ENCODE data around the gene TMEM253.

Gene TMEM253

DNA sequence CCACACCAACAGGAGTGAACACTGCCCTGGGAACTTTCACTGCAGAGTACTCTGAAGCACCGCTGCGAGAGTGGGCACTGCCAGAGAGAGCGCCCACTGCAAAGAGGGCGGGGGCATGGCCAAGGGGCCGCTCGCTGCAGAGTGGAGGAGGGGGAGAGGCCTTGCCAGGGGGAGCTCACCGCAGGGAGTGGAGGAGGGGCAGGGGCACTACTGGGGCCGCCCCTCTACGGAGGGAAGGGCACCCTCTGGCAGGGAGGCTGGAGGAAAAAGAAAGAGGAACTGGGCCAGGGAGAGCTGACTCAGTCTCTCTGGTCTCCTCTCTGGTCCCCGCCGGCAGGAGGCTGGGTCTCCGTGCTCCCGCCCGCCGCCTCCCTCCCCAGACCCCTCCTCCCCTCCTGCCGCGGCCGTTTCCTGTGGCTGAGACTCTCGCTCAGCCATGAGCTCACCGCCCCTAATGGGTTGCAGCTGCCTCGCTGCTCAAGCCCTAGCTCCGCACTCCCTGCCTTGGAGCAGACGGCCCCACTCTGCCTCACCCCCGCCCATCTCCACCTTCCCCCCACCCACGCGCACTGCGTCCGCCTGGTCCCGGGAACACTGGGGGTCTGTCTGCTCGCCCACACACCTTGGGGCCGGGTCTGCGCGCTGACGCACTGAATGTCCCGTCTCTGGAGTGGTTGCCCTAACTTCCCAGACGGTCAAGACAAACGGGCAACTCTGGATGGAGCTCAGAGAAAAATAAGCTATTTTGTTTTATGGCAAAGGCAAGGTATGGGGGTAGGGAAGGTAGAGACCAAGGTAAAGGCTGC, 29.4 kb upstream of the TMEM253 start:
- peak; percentile 75 for ATAC-seq

DNA sequence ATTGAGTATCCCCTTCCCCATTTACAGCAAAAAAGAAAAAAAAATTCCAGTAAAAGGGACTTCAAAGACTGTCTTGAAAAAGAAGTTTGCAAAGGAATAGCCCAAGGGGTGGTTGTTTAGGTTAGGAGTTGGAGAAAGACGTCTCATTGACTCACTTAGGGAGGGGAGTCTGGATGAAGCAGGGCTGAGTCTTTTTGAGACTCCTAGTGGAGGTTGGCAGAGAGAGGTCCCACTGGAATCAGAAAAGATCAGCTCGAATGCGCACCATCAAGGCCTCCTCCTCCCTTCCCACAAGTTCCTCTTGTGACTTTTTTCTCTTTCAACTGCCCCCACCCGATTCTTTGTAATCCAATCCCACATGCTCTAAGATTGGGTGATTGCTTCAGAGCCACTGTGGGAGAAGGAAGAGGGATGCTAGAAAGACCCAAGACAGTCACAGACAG, 28.8 kb upstream of the TMEM253 start:
- ATAC-seq (no peak), DNase-seq (no peak)

More for the DNA sequence above, 29.4 kb upstream of the TMEM253 start:
- DNase-seq, result peak; percentile 78

DNA sequence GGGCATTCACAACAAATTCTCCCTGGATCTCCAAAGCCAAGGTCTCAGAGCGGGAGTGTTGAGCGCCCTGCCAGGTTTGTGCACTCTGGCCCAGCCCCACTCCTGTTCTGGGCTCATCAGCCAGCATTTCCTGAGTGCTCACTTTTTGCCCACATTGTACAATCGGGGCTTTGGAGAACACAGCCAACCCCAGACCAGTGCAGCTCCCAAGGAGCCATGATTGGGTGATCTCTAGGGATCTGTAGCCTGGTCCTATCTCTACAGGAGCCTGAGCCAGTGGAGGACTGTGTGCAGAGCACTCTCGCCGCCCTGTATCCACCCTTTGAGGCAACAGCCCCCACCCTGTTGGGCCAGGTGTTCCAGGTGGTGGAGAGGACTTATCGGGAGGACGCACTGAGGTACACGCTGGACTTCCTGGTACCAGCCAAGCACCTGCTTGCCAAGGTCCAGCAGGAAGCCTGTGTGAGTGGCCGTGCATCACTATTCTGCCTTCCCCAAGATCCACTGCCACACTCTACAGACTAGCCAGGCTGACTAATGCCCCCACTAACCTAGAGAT, 28.0 kb upstream of the TMEM253 start:
- ATAC-seq (no peak), DNase-seq (no peak)

DNA sequence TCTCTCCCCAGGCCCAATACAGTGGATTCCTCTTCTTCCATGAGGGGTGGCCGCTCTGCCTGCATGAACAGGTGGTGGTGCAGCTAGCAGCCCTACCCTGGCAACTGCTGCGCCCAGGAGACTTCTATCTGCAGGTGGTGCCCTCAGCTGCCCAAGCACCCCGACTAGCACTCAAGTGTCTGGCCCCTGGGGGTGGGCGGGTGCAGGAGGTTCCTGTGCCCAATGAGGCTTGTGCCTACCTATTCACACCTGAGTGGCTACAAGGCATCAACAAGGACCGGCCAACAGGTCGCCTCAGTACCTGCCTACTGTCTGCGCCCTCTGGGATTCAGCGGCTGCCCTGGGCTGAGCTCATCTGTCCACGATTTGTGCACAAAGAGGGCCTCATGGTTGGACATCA, 26.9 kb upstream of the TMEM253 start:
- ATAC-seq (no peak), DNase-seq (no peak)

DNA sequence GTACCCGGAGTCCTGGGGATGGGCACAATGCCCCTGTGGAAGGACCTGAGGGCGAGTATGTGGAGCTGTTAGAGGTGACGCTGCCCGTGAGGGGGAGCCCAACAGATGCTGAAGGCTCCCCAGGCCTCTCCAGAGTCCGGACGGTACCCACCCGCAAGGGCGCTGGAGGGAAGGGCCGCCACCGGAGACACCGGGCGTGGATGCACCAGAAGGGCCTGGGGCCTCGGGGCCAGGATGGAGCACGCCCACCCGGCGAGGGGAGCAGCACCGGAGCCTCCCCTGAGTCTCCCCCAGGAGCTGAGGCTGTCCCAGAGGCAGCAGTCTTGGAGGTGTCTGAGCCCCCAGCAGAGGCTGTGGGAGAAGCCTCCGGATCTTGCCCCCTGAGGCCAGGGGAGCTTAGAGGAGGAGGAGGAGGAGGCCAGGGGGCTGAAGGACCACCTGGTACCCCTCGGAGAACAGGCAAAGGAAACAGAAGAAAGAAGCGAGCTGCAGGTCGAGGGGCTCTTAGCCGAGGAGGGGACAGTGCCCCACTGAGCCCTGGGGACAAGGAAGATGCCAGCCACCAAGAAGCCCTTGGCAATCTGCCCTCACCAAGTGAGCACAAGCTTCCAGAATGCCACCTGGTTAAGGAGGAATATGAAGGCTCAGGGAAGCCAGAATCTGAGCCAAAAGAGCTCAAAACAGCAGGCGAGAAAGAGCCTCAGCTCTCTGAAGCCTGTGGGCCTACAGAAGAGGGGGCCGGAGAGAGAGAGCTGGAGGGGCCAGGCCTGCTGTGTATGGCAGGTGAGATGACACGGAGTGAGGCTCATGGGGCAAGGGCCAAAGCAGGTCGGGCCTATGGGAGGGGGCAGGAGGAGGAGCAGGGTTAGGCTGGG, 26.2 kb upstream of the TMEM253 start:
- DNase-seq (no peak), ATAC-seq (no peak)

DNA sequence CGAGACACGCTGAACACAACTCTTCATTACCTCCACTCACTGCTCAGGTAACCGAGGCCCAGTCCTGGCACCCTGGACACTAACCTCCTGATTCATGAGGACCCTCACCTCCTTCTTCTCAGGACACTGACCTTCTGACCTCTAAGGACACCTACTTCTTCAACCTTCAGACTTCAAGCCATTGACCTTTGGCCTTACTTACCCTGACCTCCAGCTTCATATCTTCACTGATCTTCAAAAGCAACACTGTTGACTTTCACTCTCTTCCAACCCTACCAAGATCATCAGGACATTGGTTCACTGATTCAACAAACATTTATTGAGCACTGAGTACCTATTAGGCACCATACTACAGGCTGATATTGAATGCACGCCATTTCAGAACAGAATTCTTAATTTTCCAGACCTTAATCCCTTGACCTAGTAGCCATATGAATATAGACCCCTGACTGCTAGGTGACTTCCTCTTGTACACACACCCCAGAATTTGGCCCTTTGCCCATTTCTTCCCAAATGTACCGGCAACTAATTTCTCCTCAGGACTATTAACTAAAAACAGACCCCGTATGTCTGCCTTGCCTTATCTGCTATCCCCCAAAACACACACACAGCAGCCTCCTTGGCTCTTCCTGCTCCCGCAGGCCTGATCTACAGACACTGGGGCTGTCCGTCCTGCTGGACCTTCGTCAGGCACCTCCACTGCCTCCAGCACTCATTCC, 25.0 kb upstream of the TMEM253 start:
- DNase-seq, result no peak
- no peak for ATAC-seq

DNA sequence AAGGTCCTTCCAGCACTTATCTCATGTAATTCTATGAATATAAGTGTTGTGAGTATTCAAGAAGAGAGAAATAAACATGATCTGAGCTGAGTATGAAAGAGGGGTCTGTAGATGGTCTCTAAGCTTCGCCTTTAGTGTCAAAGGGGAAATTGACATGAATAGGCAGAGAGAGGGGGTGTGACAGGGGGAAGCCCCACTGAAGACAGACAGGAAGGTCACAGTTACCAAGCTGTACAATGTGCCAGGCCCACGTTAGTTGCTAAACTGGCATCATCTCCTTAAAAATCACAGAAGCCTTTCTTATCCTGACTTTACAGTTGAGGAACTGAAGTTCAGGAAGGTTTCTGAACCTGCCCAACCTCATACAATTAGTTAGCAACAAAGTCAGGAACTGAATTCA, 23.2 kb upstream of the TMEM253 start:
- DNase-seq, result no peak
- no peak for ATAC-seq

DNA sequence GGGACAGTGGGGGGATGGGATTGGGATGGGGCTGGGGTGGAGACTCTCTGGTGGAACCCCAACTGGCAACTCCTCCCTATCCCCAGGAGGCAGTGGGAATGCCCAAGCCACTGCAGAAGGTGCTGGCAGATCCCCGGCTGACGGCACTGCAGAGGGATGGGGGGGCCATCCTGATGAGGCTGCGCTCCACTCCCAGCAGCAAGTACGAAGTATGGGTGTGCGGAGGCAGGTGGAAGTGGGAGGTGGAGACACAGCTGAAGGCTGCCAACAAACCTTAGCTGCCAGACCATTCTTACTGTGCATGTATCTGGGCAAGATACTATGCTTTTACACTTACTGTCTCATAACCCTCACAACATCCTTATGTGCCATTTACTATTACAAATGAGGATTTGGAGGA, 22.6 kb upstream of the TMEM253 start:
- no peak for ATAC-seq
- DNase-seq, result no peak

DNA sequence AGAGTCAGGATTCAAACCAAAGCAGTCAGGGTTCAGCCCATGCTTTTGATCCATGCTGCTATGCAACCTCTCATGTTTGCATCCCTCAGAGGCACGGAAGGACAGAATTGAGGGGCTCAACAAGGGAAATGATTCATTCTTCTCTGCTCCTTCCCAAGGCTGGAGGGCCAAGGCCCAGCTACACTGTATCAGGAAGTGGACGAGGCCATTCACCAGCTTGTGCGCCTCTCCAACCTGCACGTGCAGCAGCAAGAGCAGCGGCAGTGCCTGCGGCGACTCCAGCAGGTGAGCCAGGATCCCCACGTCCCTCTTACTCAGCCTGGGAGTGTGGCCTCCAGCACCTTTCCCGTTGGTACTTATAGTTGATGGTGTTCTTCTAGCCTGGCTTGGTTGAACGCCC, 22.1 kb upstream of the TMEM253 start:
- DNase-seq (no peak), ATAC-seq (no peak)

DNA sequence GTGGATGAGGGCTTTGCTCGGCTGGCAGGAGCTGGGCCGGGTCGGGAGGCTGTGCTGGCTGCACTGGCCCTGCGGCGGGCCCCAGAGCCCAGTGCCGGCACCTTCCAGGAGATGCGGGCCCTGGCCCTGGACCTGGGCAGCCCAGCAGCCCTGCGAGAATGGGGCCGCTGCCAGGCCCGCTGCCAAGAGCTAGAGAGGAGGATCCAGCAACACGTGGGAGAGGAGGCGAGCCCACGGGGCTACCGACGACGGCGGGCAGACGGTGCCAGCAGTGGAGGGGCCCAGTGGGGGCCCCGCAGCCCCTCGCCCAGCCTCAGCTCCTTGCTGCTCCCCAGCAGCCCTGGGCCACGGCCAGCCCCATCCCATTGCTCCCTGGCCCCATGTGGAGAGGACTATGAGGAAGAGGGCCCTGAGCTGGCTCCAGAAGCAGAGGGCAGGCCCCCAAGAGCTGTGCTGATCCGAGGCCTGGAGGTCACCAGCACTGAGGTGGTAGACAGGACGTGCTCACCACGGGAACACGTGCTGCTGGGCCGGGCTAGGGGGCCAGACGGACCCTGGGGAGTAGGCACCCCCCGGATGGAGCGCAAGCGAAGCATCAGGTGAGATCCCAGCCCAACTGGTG, 19.2 kb upstream of the TMEM253 start:
- ATAC-seq, result no peak
- no peak for DNase-seq

DNA sequence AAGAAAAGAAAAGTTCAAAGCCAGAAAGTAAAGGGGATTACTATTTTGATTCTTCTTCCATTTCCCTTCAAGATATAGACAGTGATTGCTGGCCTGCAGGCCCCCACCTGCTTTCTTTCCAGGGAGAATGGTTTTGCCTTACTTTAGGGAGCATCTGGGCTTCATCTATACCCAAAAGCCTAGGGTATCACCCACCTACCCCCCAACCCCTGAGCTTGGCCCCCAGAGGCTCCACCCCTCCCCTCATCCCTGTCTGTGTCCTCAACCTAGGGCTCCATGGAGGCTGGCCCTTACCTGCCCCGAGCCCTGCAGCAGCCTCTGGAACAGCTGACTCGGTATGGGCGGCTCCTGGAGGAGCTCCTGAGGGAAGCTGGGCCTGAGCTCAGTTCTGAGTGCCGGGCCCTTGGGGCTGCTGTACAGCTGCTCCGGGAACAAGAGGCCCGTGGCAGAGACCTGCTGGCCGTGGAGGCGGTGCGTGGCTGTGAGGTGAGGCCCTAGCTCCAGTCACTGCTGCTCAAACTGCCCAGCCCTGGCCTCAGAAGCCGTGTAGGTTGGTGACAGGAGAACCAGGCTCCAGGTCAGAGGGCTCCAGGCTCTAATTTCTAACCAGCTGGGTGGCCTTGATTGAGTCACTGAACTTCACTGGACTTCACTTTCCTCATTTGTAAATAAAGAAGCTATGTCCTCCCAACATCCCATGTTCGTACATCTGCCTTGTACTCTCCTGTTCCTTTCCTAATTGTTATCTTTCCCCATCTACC, 17.1 kb upstream of the TMEM253 start:
- DNase-seq (no peak), ATAC-seq (no peak)

DNA sequence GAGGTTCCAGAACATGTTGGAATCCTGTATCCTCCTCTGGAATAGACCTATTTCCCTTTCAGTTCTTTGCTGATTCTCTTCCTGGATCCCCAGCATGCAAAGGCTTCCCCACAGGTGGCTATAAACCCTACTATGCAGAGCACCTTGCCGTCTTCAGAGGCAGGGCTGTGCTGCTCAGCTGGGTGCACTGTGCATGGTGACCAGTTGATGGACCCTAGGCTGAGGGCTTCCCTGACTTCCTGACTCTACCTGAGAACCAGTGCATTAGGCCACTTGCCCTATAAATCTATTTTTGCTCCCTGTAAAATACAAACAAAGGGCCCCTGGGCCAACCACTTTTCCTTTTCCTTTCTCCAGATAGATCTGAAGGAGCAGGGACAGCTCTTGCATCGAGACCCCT, 16.5 kb upstream of the TMEM253 start:
- ATAC-seq (no peak), DNase-seq (no peak)

DNA sequence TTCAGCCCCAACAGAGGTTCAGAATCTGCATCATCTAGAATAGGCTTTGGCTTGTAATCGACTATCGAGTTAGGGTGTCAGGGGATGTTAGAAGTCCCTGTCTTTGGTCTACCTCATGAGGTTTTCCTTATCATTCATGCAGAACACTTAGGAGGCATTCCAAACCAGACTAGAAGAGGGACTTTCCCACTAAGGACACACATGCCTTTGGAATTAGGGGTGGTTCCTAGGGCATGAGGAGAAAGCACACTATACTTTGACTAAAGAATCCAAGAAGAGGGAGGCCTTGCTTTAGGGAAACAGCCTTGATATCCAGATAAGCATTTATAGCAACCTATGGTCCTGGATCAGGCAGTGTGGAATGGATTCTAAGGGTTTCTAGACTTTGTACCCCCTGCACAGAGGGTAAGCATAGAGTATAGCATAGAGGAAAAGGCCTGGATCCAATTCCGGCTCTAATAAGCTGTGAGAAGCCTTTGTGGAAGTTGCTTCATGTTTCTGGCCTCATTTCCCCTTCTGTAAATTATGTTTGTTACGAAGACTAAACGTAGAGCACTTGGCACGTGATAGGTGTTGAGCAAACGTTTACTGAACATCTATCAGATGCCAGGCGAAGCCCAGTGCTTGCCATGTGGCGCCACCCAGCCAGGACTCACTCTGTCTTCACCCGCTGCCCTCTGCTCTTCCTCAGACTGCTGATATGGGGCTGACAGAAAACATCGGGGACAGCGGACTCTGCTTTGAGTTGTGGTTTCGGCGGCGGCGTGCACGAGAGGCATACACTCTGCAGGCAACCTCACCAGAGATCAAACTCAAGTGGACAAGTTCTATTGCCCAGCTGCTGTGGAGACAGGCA, 15.6 kb upstream of the TMEM253 start:
- DNase-seq, result no peak
- ATAC-seq, result no peak

DNA sequence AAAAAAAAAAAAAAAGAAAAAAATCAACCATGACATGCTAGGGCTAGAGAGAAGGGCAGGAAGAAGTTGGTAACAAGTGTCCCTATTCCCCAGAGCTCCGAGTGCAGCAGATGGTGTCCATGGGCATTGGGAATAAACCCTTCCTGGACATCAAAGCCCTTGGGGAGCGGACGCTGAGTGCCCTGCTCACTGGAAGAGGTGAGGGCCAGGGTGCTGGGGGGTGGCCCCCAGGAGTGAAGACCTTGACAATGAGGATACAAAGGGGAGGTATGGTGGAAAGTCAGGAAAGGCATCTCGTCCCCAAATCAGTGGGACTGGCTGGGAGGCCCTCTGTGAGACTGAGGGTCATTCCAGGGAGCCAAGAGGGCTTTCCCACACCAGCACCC, 14.0 kb upstream of the TMEM253 start:
- no peak for DNase-seq
- ATAC-seq, result no peak

DNA sequence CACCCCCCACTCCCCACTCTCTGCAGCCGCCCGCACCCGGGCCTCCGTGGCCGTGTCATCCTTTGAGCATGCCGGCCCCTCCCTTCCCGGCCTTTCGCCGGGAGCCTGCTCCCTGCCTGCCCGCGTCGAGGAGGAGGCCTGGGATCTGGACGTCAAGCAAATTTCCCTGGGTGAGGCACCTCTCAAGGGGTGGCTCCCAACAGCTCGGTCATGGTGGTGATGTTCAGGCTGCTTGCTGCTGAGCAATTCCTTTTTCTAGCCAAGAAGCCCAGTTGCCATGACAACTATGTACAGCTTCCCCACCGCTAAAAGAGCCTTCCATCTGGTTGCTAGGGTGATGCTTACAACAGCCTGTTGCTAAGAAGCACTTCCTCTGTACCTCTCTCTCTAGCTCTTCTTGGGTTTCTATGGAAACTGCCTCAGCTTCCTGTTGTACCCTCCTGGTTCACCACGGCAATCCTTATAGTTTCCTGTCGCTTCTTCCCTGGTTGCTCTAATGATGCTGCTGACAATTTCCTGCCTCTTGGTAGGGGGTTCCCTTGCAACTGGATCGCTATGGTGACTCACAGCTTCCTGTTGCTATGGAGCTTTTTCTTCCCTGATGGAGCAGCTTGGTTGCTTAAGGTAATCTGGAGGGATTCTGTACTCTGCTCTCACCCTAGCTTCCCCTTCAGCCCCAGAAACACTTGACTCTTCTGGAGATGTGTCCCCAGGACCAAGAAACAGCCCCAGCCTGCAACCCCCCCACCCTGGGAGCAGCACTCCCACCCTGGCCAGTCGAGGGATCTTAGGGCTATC, 13.4 kb upstream of the TMEM253 start:
- peak; percentile 69 for ATAC-seq
- peak; percentile 41 for DNase-seq

DNA sequence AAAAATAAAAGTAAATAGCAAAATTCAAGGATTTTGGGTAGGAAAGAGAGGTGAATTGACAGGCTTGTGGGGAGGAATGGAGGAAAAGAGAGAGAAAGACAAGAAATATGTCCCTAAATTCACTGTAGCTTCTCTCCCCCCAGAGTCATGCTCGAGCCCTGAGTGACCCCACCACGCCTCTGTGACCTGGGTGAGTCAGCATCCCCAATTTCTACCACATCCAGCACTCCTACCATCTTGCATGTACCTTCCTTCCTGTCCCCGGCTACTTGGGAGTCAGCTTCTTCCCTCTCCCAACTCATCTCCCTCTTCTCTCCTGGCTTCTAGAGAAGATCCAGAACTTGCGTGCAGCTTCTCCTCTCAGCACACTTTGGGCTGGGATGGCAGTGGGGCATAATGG, 12.2 kb upstream of the TMEM253 start:
- ATAC-seq (no peak), DNase-seq (no peak)

DNA sequence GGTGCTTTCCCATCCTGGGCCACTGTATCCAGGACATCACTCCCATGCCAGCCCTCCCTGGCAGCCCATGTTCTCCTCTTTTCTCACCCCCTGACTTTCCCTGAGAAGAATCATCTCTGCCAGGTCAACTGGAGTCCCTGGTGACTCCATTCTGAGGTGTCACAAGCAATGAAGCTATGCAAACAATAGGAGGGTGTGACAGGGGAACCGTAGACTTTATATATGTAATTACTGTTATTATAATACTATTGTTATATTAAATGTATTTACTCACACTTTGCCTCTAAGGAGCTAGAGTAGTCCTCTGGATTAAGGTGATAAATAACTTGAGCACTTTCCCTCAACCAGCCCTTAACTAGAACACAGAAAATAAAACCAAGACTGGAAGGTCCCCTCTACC, 11.6 kb upstream of the TMEM253 start:
- ATAC-seq (no peak), DNase-seq (no peak)

DNA sequence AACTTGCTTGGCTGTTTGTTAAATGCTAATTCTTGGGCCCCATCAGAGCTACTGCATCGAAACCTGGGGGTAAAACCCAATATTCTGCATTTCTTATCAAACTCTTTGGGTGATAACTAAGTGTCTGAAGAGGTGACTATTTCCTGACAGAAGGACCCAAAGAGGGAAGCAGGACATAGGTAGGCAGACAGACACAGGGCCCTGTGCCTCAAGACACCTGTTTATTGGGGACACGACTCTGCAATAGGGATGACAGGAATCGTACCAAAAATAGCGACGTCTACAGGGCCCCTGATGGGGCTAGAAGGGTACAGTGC, 11.0 kb upstream of the TMEM253 start:
- ATAC-seq, result no peak
- DNase-seq, result no peak

DNA sequence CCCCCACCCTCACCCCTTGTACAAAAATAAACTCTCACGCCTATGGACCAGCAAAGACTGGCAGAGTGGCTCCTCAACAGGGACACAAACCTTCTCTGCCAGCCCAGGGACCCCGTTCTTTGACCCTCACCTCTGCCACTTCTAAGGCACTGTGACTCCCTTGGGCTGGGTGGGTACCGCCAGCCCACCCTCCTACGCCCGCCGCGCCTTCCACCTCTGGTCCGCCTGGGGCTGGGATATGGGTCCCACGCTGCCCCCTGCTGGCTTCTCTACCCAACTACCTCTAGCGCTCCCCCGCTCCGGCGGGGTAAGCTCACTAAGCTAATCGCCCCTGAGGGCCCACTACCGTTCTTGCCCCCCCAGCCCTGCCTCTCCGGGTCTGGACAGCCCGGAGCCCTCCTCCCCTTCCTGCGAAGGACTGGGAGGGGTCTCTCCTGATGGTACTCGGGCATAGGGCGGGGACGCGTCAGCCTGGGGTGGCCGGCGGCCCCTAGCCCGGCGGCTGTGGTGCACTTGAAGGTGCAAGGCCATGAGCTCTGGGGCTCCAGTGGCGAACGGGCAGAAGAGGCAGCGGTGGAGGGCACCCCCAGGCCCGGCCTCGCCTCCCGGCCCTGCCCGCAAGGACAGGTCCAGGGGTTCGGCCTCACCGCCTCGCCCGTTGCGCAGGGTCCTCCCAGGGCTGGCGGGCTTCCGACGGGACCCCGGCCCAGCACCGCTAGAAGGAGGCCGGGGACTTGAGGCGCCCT, 10.5 kb upstream of the TMEM253 start:
- DNase-seq (peak; percentile 61), ATAC-seq (no peak)
